PFSK-1 (cell line): ENCODE data around the gene KIF3A.

Source experiments
- POLR2AphosphoS5 ChIP-seq: IDR thresholded peaks from 2 replicates; pipeline ENCODE4 v1.6.1; 2012; ENCODE audit warnings: low read depth, mild to moderate bottlenecking, control low read depth, low read length, moderate library complexity
- REST ChIP-seq, 2 experiments: IDR thresholded peaks; 2 replicates each; pipeline versions ENCODE4 v1.6.1 to v1.8.0; 2011 to 2012; ENCODE audit warnings: low read depth in 2 of 2, low read length in 2 of 2, control low read depth in 1 of 2, inconsistent platforms in 1 of 2, mild to moderate bottlenecking in 1 of 2, moderate library complexity in 1 of 2; ENCODE audit not compliant: insufficient read depth in 1 of 2
- SIN3A ChIP-seq: IDR thresholded peaks from 2 replicates; pipeline ENCODE4 v1.6.1; 2012; ENCODE audit warnings: mild to moderate bottlenecking, low read length, moderate library complexity, borderline replicate concordance; ENCODE audit not compliant: insufficient read depth
- TAF1 ChIP-seq: IDR thresholded peaks from 2 replicates; pipeline ENCODE4 v1.6.1; 2012; ENCODE audit warnings: low read length, control low read depth, borderline replicate concordance; ENCODE audit not compliant: insufficient read depth

- TF ChIP-seq REST (IDR thresholded peaks at IDR 0.05; ENCODE audit: insufficient read depth in 1 of 2, low read depth in 2 of 2, low read length in 2 of 2), result no peak
- no peak for TF ChIP-seq POLR2AphosphoS5
- TF ChIP-seq TAF1, result no peak
- TF ChIP-seq SIN3A, result no peak
Measured at GRCh38 chr5:132737982-132738681, 786 bp upstream of the KIF3A start.
